ENCODE measurements around the gene MYT1.

DNA sequence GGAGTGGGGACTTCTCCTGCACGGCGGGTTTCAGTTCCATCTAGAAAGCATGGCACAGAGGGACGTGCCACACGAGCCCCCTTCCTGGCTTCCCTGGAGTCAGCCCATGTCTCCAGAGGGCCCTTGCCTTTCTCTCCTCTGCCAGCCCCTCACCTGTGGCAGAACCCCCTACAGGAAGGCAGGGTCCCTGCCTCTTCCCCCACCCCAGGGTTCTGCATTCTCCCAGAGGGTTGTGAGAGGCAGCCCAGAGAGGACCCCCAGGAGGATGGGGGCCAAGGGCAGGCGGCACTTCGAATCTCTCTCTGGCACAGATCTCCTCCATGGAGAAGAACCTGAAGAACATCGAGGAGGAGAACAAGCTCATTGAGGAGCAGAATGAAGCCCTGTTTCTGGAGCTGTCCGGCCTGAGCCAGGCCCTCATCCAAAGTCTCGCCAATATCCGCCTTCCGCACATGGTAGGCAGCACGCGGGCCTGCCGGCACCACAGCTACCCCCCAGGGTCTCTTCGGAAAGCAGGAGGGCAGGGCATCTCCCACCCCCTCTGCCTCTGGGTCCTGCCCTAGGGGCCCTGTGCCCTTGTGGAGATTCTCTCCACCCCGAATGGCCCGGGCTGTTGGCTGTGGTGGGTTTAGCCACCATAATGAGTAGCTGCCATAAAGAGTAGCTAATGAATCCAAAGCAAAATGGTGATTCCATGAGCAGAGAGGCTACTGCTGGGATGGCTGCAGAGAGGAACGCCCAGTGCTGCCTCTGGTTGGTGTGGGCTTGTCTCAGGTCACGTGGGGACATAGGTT, 75.4 kb downstream of the MYT1 start:
- no peak for TF ChIP-seq POLR2A (IDR thresholded peaks at IDR 0.05)
- TF ChIP-seq, protein P1, sequence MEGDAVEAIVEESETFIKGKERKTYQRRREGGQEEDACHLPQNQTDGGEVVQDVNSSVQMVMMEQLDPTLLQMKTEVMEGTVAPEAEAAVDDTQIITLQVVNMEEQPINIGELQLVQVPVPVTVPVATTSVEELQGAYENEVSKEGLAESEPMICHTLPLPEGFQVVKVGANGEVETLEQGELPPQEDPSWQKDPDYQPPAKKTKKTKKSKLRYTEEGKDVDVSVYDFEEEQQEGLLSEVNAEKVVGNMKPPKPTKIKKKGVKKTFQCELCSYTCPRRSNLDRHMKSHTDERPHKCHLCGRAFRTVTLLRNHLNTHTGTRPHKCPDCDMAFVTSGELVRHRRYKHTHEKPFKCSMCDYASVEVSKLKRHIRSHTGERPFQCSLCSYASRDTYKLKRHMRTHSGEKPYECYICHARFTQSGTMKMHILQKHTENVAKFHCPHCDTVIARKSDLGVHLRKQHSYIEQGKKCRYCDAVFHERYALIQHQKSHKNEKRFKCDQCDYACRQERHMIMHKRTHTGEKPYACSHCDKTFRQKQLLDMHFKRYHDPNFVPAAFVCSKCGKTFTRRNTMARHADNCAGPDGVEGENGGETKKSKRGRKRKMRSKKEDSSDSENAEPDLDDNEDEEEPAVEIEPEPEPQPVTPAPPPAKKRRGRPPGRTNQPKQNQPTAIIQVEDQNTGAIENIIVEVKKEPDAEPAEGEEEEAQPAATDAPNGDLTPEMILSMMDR (IDR thresholded peaks at IDR 0.05), result no peak
